ENCODE data around the gene CNTNAP4. TPM values are rescaled to one million over a fixed set of nuclear protein-coding genes. Genes with fewer than 3 reads are reported as not detected.

CNTNAP4 gene
- polyA plus RNA-seq, 1 of the 3 experiments (the other 2 are of a cell fraction): not detected

DNA sequence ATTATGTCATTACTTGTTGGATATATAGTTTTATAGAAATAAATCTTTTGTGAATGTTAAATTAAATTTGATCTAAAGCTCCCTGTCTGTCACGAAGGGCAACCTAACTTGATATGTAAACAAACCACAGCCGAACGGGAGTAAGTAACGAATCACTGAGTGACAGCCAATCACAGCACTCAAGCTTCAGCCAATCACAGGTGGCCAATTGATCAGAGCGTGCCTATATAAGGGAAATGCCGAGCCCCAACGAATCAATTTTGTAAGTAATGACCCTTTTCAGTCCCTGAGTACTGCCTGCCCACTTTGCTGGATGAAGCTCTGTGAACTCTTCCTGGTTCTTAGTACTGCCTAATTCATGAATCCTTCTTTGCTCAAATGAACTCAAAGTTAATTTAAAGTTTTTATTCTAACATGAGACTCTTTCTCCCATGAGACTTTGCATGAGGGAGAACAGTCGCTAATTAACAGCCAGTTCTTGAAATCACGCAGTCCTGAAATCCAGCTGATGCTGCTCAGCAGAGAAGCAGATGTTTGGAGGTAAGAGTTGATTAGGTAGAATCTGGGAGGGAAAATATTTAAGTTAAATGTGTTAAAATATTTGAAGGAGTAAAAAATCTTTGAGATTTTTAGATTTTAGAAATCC lies 302.2 kb downstream of the CNTNAP4 start:
- CTCF ChIA-PET: no interaction called here
- no peak overlapping the region for H3K27ac ChIP-seq (ENCODE audit: low read depth in 2 of 2, low read length in 1 of 2)
- peaks cover 0 to 2% of the 10 kb centered on the region in 2 experiments; a peak in 1 of 4 replicates for H3K4me1 ChIP-seq (ENCODE audit: control insufficient read depth in 1 of 2, insufficient read depth in 2 of 2, low read depth in 1 of 2, low read length in 1 of 2)
- H3K27me3 ChIP-seq (ENCODE audit: insufficient read depth): no peaks in the 10 kb centered on the region
- H3F3A ChIP-seq (replicated peaks; ENCODE audit: insufficient read depth): no peaks in the 10 kb centered on the region
- WGBS (ENCODE audit: low lambda C conversion rate): 62% methylated on average over 9 of the region's 9 CpGs
- H3K79me2 ChIP-seq (ENCODE audit: insufficient read depth): no peaks in the 10 kb centered on the region
- H3K36me3 ChIP-seq (replicated peaks in 1 of 2; ENCODE audit: control insufficient read depth in 1 of 2, insufficient read depth in 2 of 2, low read length in 1 of 2): no peaks in the 10 kb centered on the region
- H4K20me1 ChIP-seq (ENCODE audit: insufficient read depth): no peaks in the 10 kb centered on the region
- no peaks in the 10 kb centered on the region for H3K9me3 ChIP-seq
- POLR2A ChIA-PET: no interaction called here
- no peak overlapping the region for H3K4me2 ChIP-seq
- no peak overlapping the region for H3K9ac ChIP-seq
- H3K9me2 ChIP-seq: no peaks in the 10 kb centered on the region
- TF ChIP-seq SIN3A (IDR thresholded peaks at IDR 0.05; ENCODE audit: borderline replicate concordance, low read depth, low read length) (no peak), MXI1 (IDR thresholded peaks at IDR 0.05; ENCODE audit: low read depth, low read length) (no peak)
- DNase-seq: no peak
- no peak overlapping the region for H3K4me3 ChIP-seq (ENCODE audit: low read depth in 2 of 2, low read length in 1 of 2)
- no peak overlapping the region for H2AFZ ChIP-seq (ENCODE audit: low read depth)

DNA sequence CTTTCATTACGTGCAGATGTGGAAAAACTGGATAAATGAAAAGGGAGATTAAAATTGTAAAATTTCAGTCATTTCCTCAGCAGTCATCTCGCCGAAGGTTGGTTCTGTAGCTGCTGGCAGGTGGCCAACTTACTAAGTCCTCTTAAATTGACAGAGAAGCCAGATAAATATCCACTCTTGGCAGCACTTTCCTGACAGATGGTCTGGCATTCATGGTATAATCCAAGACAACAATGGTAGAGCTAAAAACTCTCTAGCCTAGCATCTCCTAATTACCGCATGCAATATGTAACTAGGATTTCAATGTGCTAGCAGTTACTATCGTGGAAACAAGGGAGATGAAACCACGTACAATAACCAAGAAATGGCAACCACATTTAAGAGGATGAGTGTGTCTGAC lies 306.3 kb downstream of the CNTNAP4 start:
- Histone ChIP-seq H3K36me3 (replicated peaks in 1 of 2; ENCODE audit: control insufficient read depth in 1 of 2, insufficient read depth in 2 of 2, low read length in 1 of 2) (no peaks in the 10 kb centered on the region), H3K9ac (no peak overlapping the region), H3K9me2 (no peaks in the 10 kb centered on the region), H3K9me3 (no peaks in the 10 kb centered on the region), H3F3A (replicated peaks; ENCODE audit: insufficient read depth) (no peaks in the 10 kb centered on the region), H3K27me3 (ENCODE audit: insufficient read depth) (no peaks in the 10 kb centered on the region), H4K20me1 (ENCODE audit: insufficient read depth) (no peaks in the 10 kb centered on the region), H3K27ac (ENCODE audit: low read depth in 2 of 2, low read length in 1 of 2) (peak overlapping the region in 1 of 2 experiments; percentile 53; a peak in 2 of 4 replicates), H3K79me2 (ENCODE audit: insufficient read depth) (no peaks in the 10 kb centered on the region), H2AFZ (ENCODE audit: low read depth) (no peak overlapping the region), H3K4me1 (ENCODE audit: control insufficient read depth in 1 of 2, insufficient read depth in 2 of 2, low read depth in 1 of 2, low read length in 1 of 2) (peaks cover 0 to 2% of the 10 kb centered on the region in 2 experiments; a peak in 1 of 4 replicates), H3K4me2 (no peak overlapping the region), H3K4me3 (ENCODE audit: low read depth in 2 of 2, low read length in 1 of 2) (no peak overlapping the region; a peak in 1 of 4 replicates)
- 3% methylated on average over 6 of the region's 6 CpGs for WGBS (ENCODE audit: low lambda C conversion rate)
- DNase-seq: peak; percentile 55
- ChIA-PET CTCF (interaction anchor here (1.0 to 1.6 kb wide), 2 partner anchors 70 to 306 kb away, joined by 4 to 7 read pairs; partner anchors contain the start of gene CNTNAP4), POLR2A (no interaction called here)
- TF ChIP-seq FOXJ3 (CRISPR knock-in tag; IDR thresholded peaks at IDR 0.05) (0 out of 2 replicates have a peak, but pooled peaks have one; percentile 37), TAF1 (IDR thresholded peaks at IDR 0.05; ENCODE audit: borderline replicate concordance, low read depth, low read length) (no peak), GATA2 (CRISPR knock-in tag; IDR thresholded peaks at IDR 0.05) (peak; percentile 49), SIN3A (IDR thresholded peaks at IDR 0.05; ENCODE audit: borderline replicate concordance, low read depth, low read length) (no peak), NFIC (IDR thresholded peaks at IDR 0.05; ENCODE audit: borderline replicate concordance) (peak; percentile 19), FOXM1 (IDR thresholded peaks at IDR 0.05; ENCODE audit: low read depth) (no peak), TCF12 (IDR thresholded peaks at IDR 0.05) (no peak), RCOR1 (IDR thresholded peaks at IDR 0.05; ENCODE audit: low read length) (peak; percentile 60; the same call in 1 of the 2 replicates), TEAD4 (IDR thresholded peaks at IDR 0.05; ENCODE audit: borderline replicate concordance, insufficient read depth) (no peak), REST (IDR thresholded peaks at IDR 0.05; ENCODE audit: low read depth, low read length) (no peak), FOSL2 (IDR thresholded peaks at IDR 0.05; ENCODE audit: borderline replicate concordance, low read depth) (no peak), NRF1 (IDR thresholded peaks at IDR 0.05; ENCODE audit: low read depth, low read length) (no peak), EZH2phosphoT487 (IDR thresholded peaks at IDR 0.05; ENCODE audit: borderline replicate concordance, low read depth) (no peak), SMC3 (IDR thresholded peaks at IDR 0.05; ENCODE audit: low read depth, low read length) (no peak), MXI1 (IDR thresholded peaks at IDR 0.05; ENCODE audit: low read depth, low read length) (peak; percentile 48), CHD2 (IDR thresholded peaks at IDR 0.05; ENCODE audit: low read length, partially characterized antibody) (peak; percentile 27)
- TF ChIP-seq, protein P1, sequence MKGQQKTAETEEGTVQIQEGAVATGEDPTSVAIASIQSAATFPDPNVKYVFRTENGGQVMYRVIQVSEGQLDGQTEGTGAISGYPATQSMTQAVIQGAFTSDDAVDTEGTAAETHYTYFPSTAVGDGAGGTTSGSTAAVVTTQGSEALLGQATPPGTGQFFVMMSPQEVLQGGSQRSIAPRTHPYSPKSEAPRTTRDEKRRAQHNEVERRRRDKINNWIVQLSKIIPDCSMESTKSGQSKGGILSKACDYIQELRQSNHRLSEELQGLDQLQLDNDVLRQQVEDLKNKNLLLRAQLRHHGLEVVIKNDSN (IDR thresholded peaks at IDR 0.05; ENCODE audit: borderline replicate concordance, low read depth): no peak
- TF ChIP-seq, protein P2, sequence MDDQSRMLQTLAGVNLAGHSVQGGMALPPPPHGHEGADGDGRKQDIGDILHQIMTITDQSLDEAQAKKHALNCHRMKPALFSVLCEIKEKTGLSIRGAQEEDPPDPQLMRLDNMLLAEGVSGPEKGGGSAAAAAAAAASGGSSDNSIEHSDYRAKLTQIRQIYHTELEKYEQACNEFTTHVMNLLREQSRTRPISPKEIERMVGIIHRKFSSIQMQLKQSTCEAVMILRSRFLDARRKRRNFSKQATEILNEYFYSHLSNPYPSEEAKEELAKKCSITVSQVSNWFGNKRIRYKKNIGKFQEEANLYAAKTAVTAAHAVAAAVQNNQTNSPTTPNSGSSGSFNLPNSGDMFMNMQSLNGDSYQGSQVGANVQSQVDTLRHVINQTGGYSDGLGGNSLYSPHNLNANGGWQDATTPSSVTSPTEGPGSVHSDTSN (IDR thresholded peaks at IDR 0.05): no peak
- TF ChIP-seq, protein P3, sequence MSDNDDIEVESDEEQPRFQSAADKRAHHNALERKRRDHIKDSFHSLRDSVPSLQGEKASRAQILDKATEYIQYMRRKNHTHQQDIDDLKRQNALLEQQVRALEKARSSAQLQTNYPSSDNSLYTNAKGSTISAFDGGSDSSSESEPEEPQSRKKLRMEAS (IDR thresholded peaks at IDR 0.05; ENCODE audit: low read depth): no peak

All from SK-N-SH (cell line).